GM08714 (cell line): ENCODE data around the gene ARMC2.

Experiments used
- H3K4me3 ChIP-seq: fragments of 200-500 bp; sonication (Bioruptor generic); 2 replicates; pipeline ENCODE4 v1.5.1; 2014; ENCODE audit warnings: mild to moderate bottlenecking, low read length, inconsistent platforms
- ZNF274 ChIP-seq: IDR thresholded peaks from 2 replicates; pipeline ENCODE4 v1.6.1; 2012; ENCODE audit warnings: mild to moderate bottlenecking, low read depth, low read length

ARMC2 gene

DNA sequence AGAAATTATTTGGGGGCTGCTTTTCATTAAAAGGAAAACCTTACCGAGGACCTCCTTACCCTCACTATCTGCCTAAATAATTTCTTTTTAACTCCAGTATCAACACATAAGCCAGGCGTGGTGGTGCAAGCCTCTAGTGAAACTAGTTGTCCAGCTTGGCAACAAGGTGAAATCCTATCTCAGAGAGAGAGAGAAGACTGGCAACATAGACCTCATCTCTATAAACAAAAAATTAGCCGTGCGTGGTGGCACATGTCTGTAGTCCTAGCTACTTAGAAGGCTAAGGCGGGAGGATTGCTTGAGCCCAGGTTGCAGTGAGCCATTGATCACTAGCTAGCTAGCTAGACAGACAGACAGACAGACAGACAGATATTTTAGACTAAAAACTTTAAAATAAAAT lies 92.5 kb downstream of the ARMC2 start:
- TF ChIP-seq ZNF274 = no peak
- no peak overlapping the region for H3K4me3 ChIP-seq

DNA sequence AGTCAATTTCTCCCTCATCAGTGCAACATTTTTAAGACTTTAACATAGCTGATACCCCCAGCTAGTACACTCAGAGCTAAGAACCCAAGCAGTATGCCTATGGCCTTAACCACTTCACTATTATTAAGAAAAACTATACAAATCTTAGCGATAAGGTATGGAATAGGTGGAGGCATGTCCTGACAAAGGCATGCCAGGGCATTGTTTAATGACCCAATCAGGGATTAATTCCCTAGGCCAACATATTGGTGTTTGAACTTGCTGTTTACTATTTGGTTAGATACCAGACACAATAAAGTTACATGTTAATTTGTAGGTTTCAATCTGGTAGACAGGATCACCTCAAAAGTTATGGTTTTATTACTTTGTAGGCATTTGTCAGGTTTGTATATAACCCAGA lies 93.1 kb downstream of the ARMC2 start:
- H3K4me3 ChIP-seq = no peak overlapping the region
- no peak for TF ChIP-seq ZNF274

DNA sequence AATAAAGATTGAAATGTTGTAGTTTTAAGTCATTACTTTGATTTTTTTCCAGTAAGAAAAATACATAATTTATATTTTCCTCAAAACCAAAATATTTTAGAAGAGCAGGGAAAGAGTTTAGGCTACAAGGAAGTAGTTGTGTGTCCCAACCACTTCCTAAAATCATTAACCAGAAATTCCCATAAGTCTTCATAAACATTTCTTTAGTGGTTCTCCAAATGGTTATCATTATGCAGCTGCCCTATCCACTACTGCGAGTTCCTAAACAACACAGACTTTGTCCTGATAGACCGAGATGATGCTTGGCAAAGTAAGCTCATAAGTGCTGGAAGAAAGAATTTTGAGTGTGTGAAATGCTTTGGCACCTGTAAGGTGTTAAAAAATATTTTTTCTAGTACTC lies 93.6 kb downstream of the ARMC2 start:
- TF ChIP-seq ZNF274 = no peak
- H3K4me3 ChIP-seq = no peak overlapping the region

DNA sequence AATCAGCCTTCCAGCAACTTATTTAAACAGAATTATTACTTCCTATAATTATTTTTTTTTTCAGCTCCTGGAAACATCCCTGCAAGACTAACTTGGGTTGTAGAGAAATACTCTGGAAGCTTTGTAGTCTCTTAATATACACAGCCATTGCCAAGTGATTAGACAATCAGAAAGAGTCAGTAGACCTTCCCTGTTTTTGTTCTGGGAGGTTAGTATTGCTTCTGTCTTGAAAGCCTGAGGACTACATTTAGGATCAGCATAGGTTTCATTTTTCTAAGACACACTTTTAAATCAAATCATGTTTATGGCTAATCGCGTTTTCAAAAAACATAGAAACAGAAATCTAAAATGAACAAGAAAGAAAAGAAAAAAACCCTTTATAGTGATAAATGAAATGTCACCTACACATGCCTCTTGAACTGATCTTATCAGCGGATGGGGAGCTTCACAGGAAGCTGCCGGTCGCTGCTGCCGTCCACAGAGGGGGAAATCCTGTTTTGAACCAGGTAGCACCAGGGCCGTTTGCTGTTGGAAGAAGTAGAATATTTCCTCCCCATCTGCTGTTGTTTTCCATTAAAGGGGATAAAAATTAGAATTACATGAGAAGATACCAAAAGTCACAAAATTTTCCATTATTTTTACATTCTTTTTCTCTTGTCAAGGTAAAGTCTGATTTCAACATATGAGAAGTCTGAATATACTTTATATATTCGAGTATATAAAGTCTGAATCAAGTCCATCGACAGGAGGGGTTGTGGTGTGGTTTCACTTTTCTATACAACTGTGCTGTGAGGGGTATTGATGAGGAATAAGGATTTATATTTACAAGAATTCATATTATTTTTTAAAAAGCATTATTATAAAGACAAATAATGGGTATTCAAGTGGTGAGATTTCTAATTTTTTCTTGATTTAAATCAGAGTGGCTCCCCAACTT lies 94.6 kb downstream of the ARMC2 start:
- no peak overlapping the region for H3K4me3 ChIP-seq
- TF ChIP-seq ZNF274 = no peak

DNA sequence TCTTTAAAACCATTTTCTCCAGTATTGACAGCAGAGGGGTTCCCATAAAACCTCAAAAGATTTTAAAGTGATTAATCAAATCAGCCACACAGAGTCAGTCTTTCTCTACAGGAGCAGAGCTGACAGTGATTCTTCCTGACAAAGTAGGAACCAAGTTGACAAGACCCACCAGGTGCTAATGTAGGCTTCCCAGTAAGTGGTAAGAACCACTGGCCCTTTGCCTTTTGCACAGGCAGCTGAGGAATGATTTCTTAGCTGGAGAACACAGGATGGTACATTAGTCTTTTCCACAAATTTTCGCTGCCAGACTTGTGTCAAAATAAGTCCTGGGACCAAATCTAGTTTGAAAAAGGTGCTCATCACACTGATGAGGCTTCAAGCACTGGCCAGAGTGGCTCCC lies 95.8 kb downstream of the ARMC2 start:
- no peak overlapping the region for H3K4me3 ChIP-seq
- TF ChIP-seq ZNF274 = no peak

DNA sequence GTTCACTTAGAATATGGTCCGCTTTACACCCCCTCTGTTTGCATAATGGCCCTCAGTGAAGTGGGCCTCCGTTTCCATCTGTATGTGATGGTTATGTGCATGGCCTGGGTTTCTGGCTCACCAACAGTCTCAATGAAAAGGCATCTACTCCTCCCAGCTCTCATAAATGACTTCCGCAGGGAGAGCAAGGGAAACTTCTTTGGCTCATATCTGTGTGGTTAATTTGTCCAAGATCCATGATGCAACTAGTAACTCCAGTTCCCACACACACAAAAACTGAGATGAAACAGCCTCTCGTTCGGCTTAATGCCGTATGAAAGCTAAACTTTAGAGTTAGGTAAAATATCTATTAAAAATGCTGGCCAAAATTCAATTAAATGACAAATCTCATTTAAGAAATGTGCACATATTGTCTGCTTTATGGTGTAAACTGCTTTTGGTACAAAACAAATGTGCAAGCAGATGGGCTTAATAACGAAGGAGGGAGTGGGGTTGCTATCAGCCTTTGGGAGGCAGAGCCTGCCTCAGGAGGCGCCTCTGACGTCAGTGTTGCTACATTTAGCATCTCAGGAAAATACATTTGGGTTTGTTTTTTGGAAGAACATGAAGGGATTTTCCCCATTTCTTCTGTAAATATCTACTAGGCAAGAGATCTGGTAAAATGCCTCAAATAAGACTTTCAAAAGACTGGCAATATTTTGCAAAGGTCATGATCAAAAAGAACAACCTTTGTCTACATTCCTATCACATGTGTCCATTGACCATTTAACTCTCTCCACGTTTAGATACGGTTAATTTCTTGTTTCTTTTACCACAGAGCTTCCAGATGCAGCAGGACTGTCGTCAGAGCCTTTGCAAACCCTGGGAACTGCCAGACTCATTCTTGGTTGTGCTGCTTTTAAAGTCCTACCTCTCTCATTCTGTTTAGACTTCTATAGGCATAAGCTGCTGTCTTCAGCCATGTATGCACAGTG lies 96.8 kb downstream of the ARMC2 start:
- no peak overlapping the region for H3K4me3 ChIP-seq
- no peak for TF ChIP-seq ZNF274

DNA sequence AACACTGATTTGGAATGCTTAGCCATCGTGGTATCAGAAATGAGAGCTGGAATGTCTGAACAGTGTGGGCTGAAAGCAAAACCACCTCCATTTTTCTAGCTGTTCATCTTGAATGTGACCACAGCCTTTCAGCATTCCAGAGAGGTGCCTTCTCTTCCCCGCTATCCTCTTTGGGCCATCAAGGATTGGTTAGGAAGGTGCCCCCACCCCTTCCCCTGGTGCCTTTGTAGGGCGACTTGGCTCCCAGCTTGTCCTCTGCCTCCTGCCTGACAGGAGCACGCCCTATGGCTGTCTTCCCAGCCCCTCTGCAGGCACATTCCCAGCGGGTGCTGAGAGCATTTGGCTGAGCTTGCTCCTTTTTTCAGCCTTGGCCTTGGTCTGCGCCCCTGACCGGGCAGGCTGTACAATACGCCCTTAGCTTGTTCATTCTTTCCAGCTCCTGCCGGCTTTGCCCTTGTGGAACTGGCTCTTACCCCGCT lies 97.5 kb downstream of the ARMC2 start:
- H3K4me3 ChIP-seq = no peak overlapping the region
- TF ChIP-seq ZNF274 = no peak

DNA sequence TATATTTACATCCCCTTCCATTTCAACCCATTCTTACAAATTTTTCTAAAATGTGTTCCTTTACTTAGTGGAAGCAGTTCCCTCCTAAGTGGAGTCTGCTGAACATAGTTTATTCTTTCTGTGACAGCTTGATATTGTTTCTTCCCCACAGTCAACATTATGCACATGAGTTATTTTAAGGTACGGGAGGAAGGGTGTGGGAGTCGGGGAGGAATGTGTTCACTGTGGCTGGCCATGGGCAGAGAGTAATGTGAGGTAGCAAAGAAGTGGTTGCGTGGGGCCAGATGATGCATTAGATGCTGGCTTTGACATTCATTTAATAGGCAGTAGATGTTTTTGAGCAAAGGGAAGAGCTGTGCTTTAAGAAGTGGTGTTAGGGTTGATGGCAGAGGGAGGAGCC lies 98.5 kb downstream of the ARMC2 start:
- H3K4me3 ChIP-seq = no peak overlapping the region
- TF ChIP-seq ZNF274 = no peak

DNA sequence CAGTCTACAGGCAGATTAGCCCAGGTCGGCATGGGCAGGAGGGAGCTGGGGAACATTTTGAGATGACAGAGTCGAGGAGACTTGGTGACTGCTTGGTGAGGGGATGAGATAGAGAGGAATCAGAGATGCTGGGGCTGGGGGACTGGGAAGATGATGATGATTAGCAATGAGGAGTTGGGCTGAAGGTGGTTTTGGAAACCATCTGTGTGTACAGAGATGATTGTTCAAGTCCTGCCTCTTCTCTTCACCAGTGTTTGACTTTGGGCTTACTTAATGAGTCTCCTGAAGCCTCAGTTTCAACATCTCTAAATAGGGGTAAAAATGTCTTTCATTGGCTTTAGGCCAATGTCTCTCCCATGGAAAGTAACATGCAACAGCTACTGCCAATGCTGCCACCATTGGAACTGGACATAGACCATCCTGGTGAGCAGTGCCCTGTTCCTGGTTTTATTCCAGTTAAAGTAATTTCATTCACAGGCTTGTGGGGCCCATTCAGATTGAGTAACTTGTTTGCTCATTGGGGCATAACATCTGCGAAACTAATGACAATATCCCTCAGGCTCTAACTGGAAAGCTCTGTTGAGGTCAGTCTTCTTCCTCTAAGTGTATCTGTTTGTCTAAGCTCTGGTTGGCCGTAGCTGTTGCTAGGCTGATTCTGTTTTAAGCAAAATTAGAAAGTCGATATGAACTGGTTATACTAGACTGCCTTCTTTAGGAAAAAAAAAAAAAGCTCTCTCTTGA lies 99.1 kb downstream of the ARMC2 start:
- no peak for TF ChIP-seq ZNF274
- no peak overlapping the region for H3K4me3 ChIP-seq

DNA sequence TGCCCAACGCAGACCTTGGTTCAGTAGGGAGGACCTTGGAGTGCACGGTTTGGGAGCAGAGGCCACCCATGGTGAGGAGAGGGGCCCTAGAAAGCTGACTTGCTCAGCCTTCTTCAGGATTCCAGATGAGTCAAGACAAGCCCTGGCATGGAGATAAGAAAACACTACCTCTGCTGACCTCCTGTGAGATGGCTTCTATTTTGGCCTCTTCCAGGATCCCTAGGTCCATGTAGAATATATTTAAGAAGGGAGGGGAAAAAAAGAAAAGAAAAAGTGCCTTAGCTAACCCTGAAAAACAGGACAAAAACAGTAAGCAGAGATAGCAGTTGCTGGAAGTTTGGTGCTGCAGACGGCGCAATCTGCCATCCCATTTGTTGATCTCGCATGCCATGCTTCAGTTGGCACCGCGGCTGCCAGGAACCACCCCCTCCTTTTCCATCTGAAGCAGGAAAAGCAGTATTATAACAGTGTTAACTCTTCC lies 100.0 kb downstream of the ARMC2 start:
- no peak for TF ChIP-seq ZNF274
- no peak overlapping the region for H3K4me3 ChIP-seq

DNA sequence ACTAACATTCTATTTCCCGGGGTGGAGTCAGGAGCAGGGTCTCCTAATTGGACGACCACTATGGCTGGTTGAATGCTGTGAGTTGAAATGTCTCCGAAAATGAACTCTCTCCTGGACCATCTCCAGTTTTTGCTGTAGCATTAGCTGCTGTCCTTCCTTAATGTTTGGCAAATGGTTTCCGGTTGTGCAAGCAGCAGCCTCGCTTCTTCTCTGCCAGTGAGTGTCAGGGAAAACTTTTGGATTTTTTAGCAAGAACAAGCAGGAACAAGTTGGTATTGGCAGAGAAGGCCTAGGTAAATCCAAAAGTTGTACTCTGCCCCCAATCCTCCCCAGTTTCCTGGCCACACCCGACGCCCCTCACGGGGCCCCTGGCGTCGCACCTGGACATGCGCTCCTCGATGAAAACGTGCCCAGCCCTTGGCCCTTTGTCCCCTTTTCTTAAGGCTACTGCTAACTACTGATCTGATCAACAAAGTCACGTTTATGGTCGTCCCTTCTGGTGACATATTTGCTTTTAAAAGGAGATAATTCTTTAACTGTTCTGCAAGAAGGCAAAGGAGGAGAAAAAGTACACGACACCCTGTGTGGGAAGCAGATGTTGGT lies 103.2 kb downstream of the ARMC2 start:
- no peak overlapping the region for H3K4me3 ChIP-seq

DNA sequence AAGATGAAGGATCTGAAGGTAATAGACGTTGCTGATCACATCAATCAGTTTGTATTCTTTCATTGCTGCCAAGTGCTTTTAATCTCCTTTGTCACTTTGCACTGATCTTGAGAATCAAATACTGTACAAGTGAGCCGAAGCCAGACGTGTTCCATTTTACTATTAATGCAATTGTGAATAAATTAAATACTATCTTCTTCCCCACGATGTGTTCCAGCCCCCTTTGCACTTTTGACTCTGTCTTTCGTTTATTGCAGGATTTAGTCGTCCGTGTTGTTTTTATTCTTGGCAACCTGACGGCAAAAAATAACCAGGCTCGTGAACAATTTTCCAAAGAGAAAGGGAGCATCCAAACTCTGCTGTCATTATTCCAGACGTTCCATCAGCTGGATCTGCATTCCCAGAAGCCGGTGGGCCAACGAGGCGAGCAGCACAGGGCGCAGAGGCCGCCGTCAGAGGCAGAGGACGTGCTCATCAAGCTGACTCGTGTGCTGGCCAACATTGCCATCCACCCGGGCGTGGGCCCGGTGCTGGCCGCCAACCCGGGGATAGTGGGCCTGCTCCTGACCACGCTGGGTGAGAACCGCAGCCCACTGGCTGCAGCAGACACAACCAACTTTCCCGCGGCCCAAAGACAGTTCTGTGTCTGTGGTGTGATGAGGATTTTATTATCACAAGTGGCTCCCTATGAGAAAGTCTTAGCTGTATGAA lies 104.7 kb downstream of the ARMC2 start:
- H3K4me3 ChIP-seq = no peak overlapping the region
- TF ChIP-seq ZNF274 = no peak

More for the DNA sequence above, 103.2 kb downstream of the ARMC2 start:
- no peak for TF ChIP-seq ZNF274

DNA sequence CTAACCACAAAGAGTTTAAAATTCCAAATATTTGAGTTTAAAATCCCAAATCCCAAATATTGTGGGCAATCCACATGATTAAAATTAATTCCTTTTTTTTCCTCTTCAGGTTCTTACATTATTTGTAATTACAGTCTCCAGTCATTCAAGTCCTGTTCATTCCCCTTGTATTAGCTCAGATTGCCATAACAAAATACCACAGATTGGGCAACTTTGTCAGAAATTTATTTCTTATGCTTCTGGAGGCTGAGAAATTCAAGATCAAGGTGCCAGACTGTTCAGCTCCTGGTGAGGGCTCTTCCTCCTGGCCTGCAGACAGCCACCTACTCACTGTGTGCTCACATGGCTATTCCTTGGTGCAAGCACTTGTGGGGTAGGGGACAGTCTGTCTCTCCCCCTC lies 105.5 kb downstream of the ARMC2 start:
- no peak for TF ChIP-seq ZNF274

More for the DNA sequence above, 105.5 kb downstream of the ARMC2 start:
- no peak overlapping the region for H3K4me3 ChIP-seq
